NCI-H187 (cell line): ENCODE data around the gene MOCOS.

Source experiments
- DNase-seq, 2 experiments: peaks; one replicate each; lab custom pipeline; 2025; lab: John Stamatoyannopoulos, UW

The MOCOS gene

DNA sequence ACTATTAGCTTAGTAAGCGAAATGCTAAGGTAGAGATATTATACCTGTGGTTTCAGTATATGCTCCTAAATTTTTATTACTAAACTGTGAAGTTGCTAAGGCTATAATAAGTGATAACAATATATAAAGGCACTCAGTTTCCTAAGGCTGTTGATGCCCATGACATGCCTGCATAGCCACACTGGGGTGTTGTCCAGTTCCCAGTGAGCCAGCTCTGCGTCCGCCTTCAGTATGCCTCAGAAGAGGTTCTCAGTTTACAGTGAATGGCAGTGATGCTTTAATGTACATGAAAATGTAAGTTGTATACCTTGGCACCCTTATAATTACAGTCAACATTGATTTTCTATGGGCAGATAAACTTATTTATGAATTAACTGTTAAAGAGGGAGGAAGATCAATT is 117.4 kb downstream of the MOCOS start:
- no peak for DNase-seq

DNA sequence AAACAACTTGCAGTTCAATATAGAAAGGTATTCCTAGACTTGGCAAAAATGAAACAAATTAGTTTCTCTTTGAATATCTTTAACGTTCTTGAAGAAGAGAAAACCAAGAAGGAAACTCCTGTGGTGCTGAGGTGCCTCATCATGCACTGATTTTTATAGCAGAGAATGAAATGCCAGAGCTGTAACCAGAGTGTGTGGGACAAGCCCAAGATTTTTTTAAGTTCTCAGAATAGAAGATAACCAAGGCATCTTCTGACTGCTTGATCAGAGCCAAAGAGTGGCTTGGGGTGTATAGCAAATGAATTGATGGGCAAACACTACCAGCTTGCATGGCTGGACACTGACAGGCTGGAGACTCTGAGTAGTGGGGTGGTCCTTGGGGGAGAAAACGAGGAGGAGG is 118.1 kb downstream of the MOCOS start:
- no peak for DNase-seq

DNA sequence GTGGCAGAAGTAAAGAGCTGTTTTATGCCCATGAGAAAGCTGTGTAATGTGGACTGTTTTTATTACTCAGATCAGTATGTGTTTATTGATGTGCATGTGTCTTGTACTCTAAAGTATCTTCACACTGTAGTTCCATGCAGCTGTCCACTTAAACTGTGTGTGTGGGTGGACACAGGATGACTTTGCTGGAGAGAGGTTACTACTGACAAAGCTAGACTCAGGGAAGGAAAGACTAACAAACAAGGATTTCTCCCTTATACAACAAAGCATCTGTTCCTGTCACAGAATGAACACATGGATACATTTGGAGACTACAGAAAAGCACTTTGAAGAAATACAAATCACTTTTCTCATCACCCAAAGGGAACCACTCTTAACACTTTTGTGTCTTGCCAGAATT is 120.2 kb downstream of the MOCOS start:
- DNase-seq: no peak

DNA sequence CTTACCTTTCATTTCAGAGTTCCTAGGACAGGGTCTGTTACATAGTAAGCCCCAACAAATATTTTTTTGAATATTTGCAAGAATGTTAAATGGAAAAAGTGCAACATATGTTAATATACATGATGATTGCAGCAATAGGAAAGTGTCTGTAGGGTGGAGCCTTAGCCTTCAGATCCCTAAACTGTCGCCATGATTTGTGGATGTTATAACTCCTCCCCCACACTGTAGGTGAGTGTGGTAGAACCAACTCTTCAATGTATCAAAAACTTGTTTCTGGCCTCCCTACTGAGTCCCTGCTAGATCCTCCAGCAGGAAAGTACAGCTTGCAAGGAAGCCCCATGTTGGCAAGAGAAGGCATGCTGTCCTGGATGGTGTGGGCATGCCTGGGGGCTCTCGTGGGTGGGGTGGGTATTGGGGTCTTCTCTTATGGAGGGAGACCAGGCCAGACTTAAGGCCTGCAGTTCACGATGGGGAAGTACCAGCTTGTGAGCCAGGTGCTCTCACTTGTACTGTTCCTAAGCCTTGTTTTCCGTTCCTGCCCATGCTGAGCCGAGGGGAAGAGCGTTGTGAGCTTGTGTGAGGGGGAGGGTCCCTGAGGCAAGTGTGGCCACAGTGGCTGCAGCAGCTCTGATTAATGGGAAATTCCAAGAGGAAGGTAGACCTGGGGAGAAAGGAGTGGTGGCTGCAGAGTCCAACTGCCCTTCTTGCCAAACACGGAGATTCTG is 121.6 kb downstream of the MOCOS start:
- DNase-seq: no peak

DNA sequence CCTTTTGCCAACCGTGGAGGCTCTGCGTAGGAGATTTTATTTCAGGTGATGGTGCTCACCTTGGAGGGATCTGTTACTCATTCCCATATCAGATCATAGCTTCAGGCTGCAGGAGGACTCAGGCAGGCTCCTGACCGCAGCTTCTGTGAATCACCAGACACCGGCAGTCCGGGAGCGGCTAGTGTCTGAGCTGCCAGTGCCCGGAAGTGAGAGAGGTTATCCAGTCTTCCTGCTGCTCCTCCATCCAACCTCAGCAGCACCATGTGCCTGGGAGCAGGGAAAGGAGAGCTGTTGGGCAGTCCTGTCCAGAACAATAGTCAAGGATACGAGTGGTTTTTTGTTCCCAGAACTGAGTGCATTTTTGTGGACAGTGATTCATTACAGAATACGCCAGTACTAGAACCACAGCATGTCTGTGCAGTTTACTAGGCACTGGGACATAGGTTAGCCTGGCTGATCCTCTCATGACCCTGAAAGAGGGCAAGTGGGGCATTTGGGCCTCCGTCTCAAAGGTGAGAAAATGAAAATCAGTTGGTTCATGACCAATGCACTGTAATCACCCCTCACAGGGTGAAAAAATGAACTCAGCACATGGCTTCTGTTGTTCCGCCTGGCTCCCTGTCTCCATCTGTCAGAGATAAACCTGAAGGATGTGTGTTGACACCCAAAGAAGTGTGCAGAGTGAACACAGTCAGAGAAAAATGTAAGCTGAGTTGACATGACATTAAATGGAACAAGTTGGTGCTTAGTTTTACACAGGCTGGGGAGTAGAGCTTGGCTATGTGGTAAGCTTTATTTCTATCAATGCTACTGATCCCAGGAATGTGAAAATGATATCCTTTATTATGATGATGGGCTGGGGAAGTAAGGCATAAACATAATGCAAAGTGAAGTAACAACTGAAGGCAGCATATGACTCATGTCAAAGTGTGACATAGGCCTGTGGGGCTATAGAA is 122.4 kb downstream of the MOCOS start:
- no peak for DNase-seq

DNA sequence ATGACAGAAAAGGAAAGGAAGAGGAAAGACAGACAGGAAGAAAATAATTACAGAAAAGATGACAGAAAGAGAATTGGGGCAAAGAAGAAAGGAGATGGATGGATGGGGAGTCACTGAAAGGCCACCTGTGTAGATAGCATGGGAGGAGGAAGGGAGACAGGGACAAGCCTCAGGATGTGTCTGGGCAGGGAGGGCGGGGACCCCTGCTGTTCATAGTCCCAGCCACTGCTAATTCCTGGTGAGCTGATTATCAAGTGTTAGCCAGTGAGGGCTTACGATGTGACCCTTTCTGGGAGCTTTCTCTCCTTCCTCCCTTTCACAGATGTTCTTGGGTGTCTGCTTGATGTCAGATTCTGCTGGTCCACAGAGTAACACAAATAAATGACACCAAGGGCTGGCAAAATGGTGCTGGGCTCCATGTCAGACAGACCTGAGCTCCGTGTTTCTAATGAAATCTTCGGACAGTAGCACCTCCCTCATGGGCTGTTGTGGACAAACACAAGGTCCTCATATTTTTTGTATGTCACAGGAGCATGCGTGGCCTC is 123.8 kb downstream of the MOCOS start:
- DNase-seq: no peak

DNA sequence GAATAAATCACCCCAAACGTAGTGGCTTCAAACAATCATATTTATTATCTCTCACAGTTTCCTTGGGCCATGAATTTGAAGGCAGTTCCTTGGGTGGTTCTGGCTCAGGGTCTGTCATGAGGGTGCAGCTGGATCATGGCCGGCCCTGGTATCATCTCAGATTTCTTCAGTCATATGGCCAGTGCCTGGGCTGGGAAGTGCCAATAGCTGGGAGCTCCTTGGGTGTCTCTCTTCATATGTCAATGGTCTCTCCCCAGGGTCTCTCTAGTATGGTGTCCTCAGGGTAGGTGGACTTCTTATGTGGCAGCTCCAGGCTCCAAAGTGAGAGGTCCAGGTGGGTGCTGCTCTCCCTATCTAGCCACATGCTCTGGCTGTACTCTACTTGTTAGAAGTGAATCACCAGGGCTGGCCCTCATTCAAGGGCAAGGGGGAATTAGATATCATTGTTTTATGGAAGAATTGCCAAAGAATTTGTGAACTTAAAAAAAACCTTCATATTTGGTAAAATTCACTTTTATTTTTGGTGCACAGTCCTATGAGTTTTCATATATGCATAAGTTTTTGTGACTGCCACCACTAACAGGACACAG is 125.6 kb downstream of the MOCOS start:
- DNase-seq: no peak

DNA sequence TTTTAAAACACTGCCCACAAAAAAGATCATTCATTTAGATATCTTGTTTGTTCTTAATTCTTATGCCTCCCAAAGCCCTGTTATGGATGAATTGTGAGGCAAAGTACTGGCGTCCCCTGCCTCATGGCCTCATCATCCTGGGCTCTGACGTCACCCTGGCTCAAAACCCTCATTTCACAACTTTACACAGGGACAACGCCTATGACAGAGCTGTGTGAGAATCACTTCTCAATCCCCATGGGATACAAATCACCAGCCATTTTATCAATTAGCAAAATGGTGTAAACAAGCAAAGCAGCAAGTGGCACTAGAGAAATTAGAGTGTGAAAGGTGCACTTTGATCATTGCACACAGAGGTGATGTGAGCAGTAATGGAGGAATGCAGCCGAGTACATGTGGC is 126.8 kb downstream of the MOCOS start:
- no peak for DNase-seq

DNA sequence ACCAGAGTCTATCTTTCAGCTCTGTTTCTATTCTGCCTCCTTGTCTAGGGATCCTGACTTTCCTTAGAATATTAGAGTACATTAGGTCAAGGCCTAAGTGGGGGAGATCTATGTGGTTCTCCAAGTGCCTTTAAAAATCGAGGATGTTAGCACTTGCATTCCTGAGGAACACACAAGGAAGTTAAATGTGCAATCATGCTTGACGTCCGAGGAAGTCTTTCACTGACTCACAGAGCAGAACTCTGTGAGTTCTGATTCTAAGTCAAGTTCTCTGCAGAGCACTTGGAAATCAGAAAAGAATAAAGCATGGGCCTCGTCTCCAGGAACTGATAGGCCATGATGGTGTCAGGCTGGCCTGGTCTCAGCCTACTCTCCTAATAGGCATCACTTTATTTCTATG is 127.5 kb downstream of the MOCOS start:
- DNase-seq: no peak

DNA sequence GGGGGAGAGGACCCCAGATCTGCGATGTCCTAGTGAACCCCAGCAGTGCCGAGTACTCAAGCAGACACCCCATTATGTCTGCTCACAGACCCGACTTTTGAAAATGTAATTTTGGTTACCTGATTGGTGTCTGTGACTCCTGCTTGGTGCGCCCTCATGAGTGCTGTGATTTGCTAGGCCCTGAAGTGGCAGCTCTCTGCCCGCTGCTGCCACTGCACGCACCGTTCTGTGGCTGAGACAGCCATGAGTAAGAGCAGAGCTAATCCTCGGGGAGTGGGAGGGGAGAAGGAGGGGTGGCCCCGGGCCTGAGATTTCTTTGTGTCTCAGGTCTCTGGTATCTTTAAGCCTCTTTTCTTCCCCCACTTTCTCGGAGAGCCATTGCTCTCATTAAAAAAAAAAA is 128.4 kb downstream of the MOCOS start:
- no peak for DNase-seq

DNA sequence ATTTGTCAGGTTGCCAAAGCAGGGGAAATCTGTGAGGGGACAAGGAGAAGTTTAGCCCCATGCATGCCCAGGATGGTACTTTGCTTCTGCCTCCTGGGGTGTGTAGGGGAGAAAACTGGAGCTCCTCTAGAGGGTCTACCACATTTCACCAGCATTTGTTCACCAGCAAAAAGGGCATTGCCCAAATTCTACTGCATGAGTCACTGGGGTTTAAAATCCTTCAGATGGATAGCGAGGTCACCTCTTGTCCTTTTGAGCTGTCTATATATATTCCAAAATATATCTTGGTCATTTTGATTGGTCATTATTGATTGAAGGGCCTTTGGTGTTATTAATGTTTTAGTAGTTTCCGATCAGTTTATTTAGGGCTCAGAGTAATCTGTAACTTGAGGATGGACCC is 128.9 kb downstream of the MOCOS start:
- no peak for DNase-seq
